Measurements from ENCODE around the gene DGUOK. TPM values are rescaled to one million over a fixed set of nuclear protein-coding genes. Genes with fewer than 3 reads are reported as not detected.

DGUOK gene
- total RNA-seq, 2 donors from 2014 or later = 13.2 to 16.1 TPM

DNA sequence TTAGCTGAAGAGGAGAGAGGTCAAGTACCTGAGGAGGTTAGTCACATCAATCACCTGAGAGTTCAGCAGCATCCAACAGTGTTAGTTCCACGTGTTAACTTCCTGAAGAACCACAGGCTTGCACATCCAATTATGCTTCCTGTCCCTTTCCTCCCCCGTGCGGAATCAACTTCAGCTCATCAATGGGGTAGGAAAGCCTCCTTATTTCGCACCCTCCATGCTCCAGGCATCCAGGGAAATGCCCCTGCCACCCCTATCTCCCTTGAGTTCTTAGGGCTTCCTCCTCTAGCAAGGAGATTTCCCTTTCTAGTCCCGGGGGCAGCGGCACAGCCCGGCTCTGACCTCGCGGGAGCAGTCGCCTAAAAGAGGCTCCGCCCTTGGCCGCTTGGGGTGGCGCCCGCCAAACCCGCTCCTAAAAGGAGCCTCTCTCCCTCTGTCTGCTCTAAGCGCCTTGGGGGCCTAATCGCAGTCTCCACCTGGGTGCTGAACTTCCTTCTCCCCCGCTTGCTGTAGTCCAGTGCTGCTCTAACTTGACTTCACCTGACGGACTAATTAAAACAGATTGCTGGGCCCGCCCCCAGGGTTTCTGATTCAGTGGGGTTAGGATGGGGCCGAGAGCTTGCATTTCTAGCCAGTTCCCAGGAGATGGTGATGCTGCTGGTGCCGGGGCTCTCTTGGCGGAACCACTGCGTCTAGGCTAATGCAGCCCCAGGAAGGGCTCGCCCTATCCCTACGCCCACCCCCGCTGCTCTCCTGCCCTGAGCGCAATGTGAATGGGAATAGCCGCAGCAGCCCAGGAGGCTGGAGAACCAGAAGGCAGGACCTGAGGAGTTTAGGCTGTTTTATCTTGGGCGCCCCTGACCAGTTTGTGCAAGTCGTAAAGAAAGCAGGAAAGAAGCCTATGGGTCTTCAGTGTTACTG lies 54.7 kb downstream of the DGUOK start:
- Histone ChIP-seq H3K36me3 (replicated peaks in 1 of 2; ENCODE audit: insufficient read depth in 1 of 2, low read depth in 2 of 2) (no peaks in the 10 kb centered on the region), H3K27me3 (no peaks in the 10 kb centered on the region), H3K4me1 (peaks cover 51% of the 10 kb centered on the region), H3K27ac (peak overlapping the region in 2 of 4 donors; percentile 31 to 98), H3K9me3 (no peaks in the 10 kb centered on the region), H3K4me3 (no peak overlapping the region)
- no peak for ATAC-seq
- TF ChIP-seq CTCF (IDR thresholded peaks at IDR 0.05) (peak in 1 of 7 experiments; percentile 8), POLR2A (IDR thresholded peaks at IDR 0.05) (no peak)
- WGBS, 2 donors = 22 to 28% methylated on average over 24 to 31 of the region's 31 CpGs
- intact Hi-C loops (cut with DNase I) = loop anchor here (10.0 kb wide), 2 partner anchors 47 to 157 kb away; partner anchors contain the start of gene STAMBP
- peak in 2 of 4 donors; percentile 35 to 48 for DNase-seq

GRCh38 chr2:73982140-73982617 lies 55.5 kb downstream of the DGUOK start:
- Histone ChIP-seq H3K27ac (peak overlapping the region; percentile 97 to 99 (median 98)), H3K9me3 (no peaks in the 10 kb centered on the region), H3K4me1 (peaks cover 59% of the 10 kb centered on the region), H3K27me3 (no peaks in the 10 kb centered on the region), H3K36me3 (replicated peaks in 1 of 2; ENCODE audit: insufficient read depth in 1 of 2, low read depth in 2 of 2) (no peaks in the 10 kb centered on the region), H3K4me3 (no peak overlapping the region)
- intact Hi-C loops (cut with DNase I) = loop anchor here (10.0 kb wide), 2 partner anchors 47 to 157 kb away; partner anchors contain the start of gene STAMBP
- TF ChIP-seq POLR2A (IDR thresholded peaks at IDR 0.05) = no peak
- TF ChIP-seq CTCF (IDR thresholded peaks at IDR 0.05) = no peak
- 36 to 41% methylated on average over 5 to 7 of the region's 7 CpGs for WGBS, 2 donors
- ATAC-seq (no peak), DNase-seq (no peak)

DNA sequence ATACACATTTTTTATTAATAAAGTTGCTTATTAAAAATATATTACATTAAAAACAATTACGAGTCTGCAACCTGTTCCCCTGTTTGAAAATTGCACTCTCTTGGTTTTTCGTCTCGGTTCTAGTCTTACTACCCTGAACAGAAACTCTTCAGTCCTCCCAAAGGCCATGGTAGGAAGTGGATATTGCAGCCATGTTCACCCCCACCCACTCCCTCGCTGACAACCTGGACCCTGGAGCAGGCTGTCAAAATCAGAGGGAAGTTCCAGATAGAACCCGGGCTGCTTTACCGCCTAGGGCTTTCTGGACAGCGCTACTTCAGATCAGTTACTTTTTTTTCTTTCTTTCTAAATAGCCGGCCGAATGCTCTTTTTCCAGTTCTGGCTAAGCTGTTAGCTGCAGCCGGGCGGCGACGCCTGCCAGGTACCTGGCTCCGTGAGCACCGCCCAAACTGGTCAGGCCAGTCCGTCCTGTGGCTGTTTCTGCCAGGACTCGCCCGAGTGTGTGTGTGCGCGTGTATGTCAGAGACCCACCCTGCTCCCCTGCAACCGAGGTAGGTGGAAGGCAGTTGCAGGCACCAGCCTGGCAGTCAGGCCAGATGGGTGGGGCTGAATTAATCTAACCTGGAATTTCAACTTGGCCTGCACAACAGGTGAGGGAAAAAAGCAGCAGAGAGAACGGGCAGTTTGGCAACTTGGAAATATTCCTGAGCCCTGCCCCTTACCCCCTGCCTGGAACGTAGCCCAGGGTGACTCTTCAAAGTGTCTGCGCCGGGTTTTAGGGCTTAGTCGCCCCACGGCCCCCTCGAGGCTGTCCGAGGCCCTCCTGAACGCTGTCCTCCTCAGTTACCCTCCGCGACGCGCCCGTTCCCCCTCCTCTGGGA lies 56.9 kb downstream of the DGUOK start:
- intact Hi-C loops (cut with DNase I) = loop anchor here (10.0 kb wide), 2 partner anchors 49 to 159 kb away; partner anchors contain the start of gene STAMBP
- Histone ChIP-seq H3K27ac (peak overlapping the region; percentile 97 to 99 (median 98)), H3K4me1 (peaks cover 73% of the 10 kb centered on the region), H3K9me3 (no peaks in the 10 kb centered on the region), H3K27me3 (no peaks in the 10 kb centered on the region), H3K36me3 (replicated peaks in 1 of 2; ENCODE audit: insufficient read depth in 1 of 2, low read depth in 2 of 2) (no peaks in the 10 kb centered on the region), H3K4me3 (peak overlapping the region; percentile 33 to 37)
- DNase-seq (peak; percentile 97 to 99 (median 98)), ATAC-seq (peak; percentile 89)
- TF ChIP-seq POLR2A (IDR thresholded peaks at IDR 0.05) (peak; percentile 60 to 84 (median 79)), CTCF (IDR thresholded peaks at IDR 0.05) (peak in 3 of 7 experiments; percentile 33 to 44 (median 38))
- 7 to 15% methylated on average over 21 to 35 of the region's 35 CpGs for WGBS, 2 donors

DNA sequence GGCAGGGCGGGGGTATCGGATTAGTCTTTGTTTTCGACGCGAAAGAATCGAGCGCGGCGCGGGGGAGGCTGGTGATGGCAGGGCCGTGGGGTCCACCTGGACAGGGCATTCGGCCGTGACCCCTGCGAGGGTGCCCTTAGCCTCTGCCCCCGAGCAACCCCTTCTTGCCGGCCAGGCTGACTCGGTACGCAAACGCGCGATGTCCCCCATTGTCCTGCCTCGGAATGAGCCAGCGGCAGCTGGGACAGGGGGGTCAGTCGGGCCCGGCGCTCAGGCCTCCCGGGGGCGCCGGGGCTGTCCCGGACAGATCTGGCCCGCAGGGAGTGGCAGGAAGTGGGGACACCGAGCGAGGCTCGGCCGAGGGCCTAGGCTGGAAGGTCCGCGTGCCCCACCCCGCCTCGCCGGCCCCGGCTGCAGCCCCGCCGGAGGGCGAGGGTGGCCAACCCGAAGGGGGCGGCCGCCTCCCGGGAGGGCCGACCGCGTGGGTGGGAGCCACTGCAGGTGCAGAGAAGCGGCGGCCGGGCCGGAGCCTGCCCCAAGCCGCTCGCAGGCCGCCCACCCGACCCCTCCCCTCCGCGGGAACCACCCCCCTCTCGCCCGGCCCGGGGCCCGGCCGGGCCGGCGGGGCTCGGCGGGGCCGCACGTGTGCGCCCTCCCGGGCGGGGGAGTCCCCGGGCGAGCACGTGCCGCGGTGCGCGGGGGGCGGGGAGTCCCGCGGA lies 57.7 kb downstream of the DGUOK start, which contains the start of gene TET3:
TSS of gene TET3 (plus strand) at position 708 of the 719 bp plus-strand sequence. CDS start 1,494 bp downstream, outside the sequence.
- Histone ChIP-seq H3K4me3 (peak within 1 kb of the TSS; percentile 33 to 37), H3K27me3 (no peaks in the 10 kb centered on the region), H3K9me3 (no peaks in the 10 kb centered on the region), H3K27ac (peak within 1 kb of the TSS; percentile 97 to 99 (median 98)), H3K4me1 (peaks cover 74% of the 10 kb centered on the region), H3K36me3 (replicated peaks in 1 of 2; ENCODE audit: insufficient read depth in 1 of 2, low read depth in 2 of 2) (no peaks in the 10 kb centered on the region)
- DNase-seq (peak; percentile 57 to 74 (median 61)), ATAC-seq (peak; percentile 25)
- intact Hi-C loops (cut with DNase I) = loop anchor here (10.0 kb wide), 2 partner anchors 50 to 160 kb away; partner anchors contain the start of gene STAMBP
- TF ChIP-seq CTCF (IDR thresholded peaks at IDR 0.05) (no peak), POLR2A (IDR thresholded peaks at IDR 0.05) (no peak)
- WGBS, 2 donors = 0 to 2% methylated on average over 1 to 71 of the region's 85 CpGs
